H1 (cell line): ENCODE measurements around the gene LDLRAD4.

ENCODE experiments used
- CHD1 ChIP-seq: IDR thresholded peaks from 2 replicates; pipeline ENCODE4 v1.6.1; 2012; ENCODE audit warnings: low read depth, low read length, improper control_type of control experiment
- CREB1 ChIP-seq: IDR thresholded peaks from 2 replicates; pipeline ENCODE4 v1.6.1; 2012; ENCODE audit warnings: inconsistent platforms
- EP300 ChIP-seq, 2 experiments: IDR thresholded peaks; 1 replicate in 1 of 2; 2 replicates in 1 of 2; pipeline ENCODE4 v1.6.1; 2011 to 2012; ENCODE audit warnings: low read depth in 2 of 2, low read length in 2 of 2, mild to moderate bottlenecking in 2 of 2, borderline replicate concordance in 1 of 2, inconsistent platforms in 1 of 2, moderate library complexity in 1 of 2
- EZH2 ChIP-seq: fragments of 200-600 bp; sonication (generic); IDR thresholded peaks from 2 replicates; pipeline ENCODE4 v1.7.1; 2012; ENCODE audit warnings: low read depth, mild to moderate bottlenecking, moderate library complexity, low read length, inconsistent platforms; ENCODE audit not compliant: severe bottlenecking
- JUND ChIP-seq: IDR thresholded peaks from 2 replicates; pipeline ENCODE4 v1.6.1; 2011; ENCODE audit warnings: mild to moderate bottlenecking, improper control_type of control experiment, low read length
- POLR2AphosphoS5 ChIP-seq: IDR thresholded peaks from 2 replicates; pipeline ENCODE4 v1.6.1; 2011; ENCODE audit warnings: low read depth, low read length
- SP1 ChIP-seq: IDR thresholded peaks from 2 replicates; pipeline ENCODE4 v1.6.1; 2011; ENCODE audit warnings: low read depth, low read length
- TF ChIP-seq, protein P1 (sequence below): IDR thresholded peaks from 2 replicates; pipeline ENCODE4 v1.6.1; 2011; ENCODE audit warnings: low read length, improper control_type of control experiment
- TF ChIP-seq, protein P2 (sequence below), 3 experiments: IDR thresholded peaks; 1 replicate in 2 of 3; 2 replicates in 1 of 3; pipeline versions ENCODE4 v1.5.1 to v1.6.1; 2011; ENCODE audit warnings: low read length in 3 of 3, mild to moderate bottlenecking in 3 of 3, inconsistent platforms in 2 of 3, low read depth in 1 of 3, moderate library complexity in 1 of 3; ENCODE audit not compliant: insufficient read depth in 1 of 3; ENCODE audit errors: control extremely low read depth in 1 of 3

DNA sequence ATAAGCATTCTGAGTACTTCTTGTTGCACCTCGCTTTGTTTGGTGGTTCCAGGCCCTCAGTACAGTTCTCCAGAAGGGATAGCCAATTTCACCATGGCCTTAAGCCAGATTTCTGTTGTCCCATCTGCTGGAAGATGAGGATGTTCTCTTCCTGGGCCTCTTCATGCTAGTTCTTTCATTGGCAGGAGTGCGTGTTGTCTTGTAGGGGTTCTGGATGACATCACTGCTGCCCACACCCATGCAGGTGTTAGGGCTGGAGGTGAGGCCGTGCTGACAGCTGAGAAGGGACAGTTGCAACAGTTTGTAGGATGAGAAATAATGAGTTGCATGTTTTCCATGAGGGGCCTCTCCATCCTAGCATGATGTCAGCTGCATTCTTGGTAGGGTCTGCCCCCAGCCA, 142.9 kb downstream of the LDLRAD4 start:
- no peak for TF ChIP-seq SP1
- TF ChIP-seq EZH2: no peak
- TF ChIP-seq JUND: no peak
- no peak for TF ChIP-seq EP300 (IDR thresholded peaks at IDR 0.05; ENCODE audit: borderline replicate concordance in 1 of 2, low read depth in 2 of 2, low read length in 2 of 2)
- TF ChIP-seq, protein P1, sequence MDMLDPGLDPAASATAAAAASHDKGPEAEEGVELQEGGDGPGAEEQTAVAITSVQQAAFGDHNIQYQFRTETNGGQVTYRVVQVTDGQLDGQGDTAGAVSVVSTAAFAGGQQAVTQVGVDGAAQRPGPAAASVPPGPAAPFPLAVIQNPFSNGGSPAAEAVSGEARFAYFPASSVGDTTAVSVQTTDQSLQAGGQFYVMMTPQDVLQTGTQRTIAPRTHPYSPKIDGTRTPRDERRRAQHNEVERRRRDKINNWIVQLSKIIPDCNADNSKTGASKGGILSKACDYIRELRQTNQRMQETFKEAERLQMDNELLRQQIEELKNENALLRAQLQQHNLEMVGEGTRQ: no peak
- no peak for TF ChIP-seq CREB1
- no peak for TF ChIP-seq CHD1
- TF ChIP-seq, protein P2, sequence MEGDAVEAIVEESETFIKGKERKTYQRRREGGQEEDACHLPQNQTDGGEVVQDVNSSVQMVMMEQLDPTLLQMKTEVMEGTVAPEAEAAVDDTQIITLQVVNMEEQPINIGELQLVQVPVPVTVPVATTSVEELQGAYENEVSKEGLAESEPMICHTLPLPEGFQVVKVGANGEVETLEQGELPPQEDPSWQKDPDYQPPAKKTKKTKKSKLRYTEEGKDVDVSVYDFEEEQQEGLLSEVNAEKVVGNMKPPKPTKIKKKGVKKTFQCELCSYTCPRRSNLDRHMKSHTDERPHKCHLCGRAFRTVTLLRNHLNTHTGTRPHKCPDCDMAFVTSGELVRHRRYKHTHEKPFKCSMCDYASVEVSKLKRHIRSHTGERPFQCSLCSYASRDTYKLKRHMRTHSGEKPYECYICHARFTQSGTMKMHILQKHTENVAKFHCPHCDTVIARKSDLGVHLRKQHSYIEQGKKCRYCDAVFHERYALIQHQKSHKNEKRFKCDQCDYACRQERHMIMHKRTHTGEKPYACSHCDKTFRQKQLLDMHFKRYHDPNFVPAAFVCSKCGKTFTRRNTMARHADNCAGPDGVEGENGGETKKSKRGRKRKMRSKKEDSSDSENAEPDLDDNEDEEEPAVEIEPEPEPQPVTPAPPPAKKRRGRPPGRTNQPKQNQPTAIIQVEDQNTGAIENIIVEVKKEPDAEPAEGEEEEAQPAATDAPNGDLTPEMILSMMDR (IDR thresholded peaks at IDR 0.05; ENCODE audit: control extremely low read depth in 1 of 3, insufficient read depth in 1 of 3, low read depth in 1 of 3, low read length in 3 of 3): no peak
- no peak for TF ChIP-seq POLR2AphosphoS5
